K562 (cell line): ENCODE data around the gene EPHB3. TPM values are rescaled to one million over a fixed set of nuclear protein-coding genes. Genes with fewer than 3 reads are reported as not detected.

ENCODE experiments used
- polyA plus RNA-seq, 8 experiments: library from polyadenylated mRNA; depleted of rRNA in 4 of 8; stranded (reverse) in 5 of 8; unstranded in 3 of 8; fragments of >200 nt; fragmentation: Nextera tagmentation in 2 of 8; fragmentation: Illumina TruSeq in 1 of 8; extraction: Ambion mirVana in 2 of 8; extraction: Trizol in 1 of 8; gene quantifications; 2 replicates each; pipeline versions ENCODE4 v1.2.1 to v1.2.3, GENCODE V29; 2011 to 2014; ENCODE audit warnings: inconsistent platforms in 1 of 8, missing spikeins in 1 of 8
- total RNA-seq, 7 experiments: library from RNA; depleted of rRNA in 6 of 7; stranded (reverse); fragments of >200 nt in 6 of 7; fragmentation: Illumina TruSeq in 2 of 7; extraction: Trizol in 2 of 7; gene quantifications; 2 replicates each; pipeline versions ENCODE4 v1.2.1 to v1.2.3, GENCODE V29; 2011 to 2021; ENCODE audit warnings: low replicate concordance in 1 of 7

EPHB3 gene
- total and polyA plus RNA-seq, 9 of the 15 experiments (the other 6 are each of a cell fraction or from before 2014, with no cell fraction given), result not detected

Other genes starting within 250 kb of the EPHB3 start
- gene EIF4G1, start 247.2 kb upstream of the EPHB3 start, total RNA-seq (2014; rRNA removed), result 299 and 324 TPM in 2 replicates
- 117 and 129 TPM in 2 replicates for gene EIF4G1, start 247.2 kb upstream of the EPHB3 start, total RNA-seq (2014; rRNA removed; fragmentation: Illumina TruSeq; extraction: Trizol)
- gene EIF4G1, start 247.2 kb upstream of the EPHB3 start, total RNA-seq (2015; rRNA removed; fragmentation: Illumina TruSeq; extraction: Trizol), result 141 and 154 TPM in 2 replicates
- gene EIF4G1, start 247.2 kb upstream of the EPHB3 start, total RNA-seq (2021), result 493 and 505 TPM in 2 replicates
- gene EIF4G1, start 247.2 kb upstream of the EPHB3 start, polyA plus RNA-seq (2011; rRNA removed), result 155 and 197 TPM in 2 replicates
- gene EIF4G1, start 247.2 kb upstream of the EPHB3 start, polyA plus RNA-seq (2014; fragmentation: Illumina TruSeq; extraction: Trizol), result 343 and 378 TPM in 2 replicates
- 1 to 10 TPM; 4.6 to 6.5 TPM for gene EIF4G1, start 247.2 kb upstream of the EPHB3 start, polyA plus RNA-seq (2014; fragmentation: Nextera tagmentation; extraction: Ambion mirVana)
- 216 and 241 TPM in 2 replicates for gene EIF4G1, start 247.2 kb upstream of the EPHB3 start, polyA plus RNA-seq (2014; rRNA removed)
- gene FAM131A, start 224.2 kb upstream of the EPHB3 start, total RNA-seq (2014; rRNA removed), result 11.1 and 12.9 TPM in 2 replicates
- gene FAM131A, start 224.2 kb upstream of the EPHB3 start, total RNA-seq (2014; rRNA removed; fragmentation: Illumina TruSeq; extraction: Trizol), result 2.8 and 3.6 TPM in 2 replicates
- 4.3 and 5.3 TPM in 2 replicates for gene FAM131A, start 224.2 kb upstream of the EPHB3 start, total RNA-seq (2015; rRNA removed; fragmentation: Illumina TruSeq; extraction: Trizol)
- 8.9 and 9.1 TPM in 2 replicates for gene FAM131A, start 224.2 kb upstream of the EPHB3 start, total RNA-seq (2021)
- 11.0 and 11.7 TPM in 2 replicates for gene FAM131A, start 224.2 kb upstream of the EPHB3 start, polyA plus RNA-seq (2011; rRNA removed)
- 3.8 and 5.1 TPM in 2 replicates for gene FAM131A, start 224.2 kb upstream of the EPHB3 start, polyA plus RNA-seq (2014; fragmentation: Illumina TruSeq; extraction: Trizol)
- gene FAM131A, start 224.2 kb upstream of the EPHB3 start, polyA plus RNA-seq (2014; fragmentation: Nextera tagmentation; extraction: Ambion mirVana), result 1 to 10 TPM in 1 of 2 experiments, under 1 TPM in 1; 0.48 to 1.4 TPM
- gene FAM131A, start 224.2 kb upstream of the EPHB3 start, polyA plus RNA-seq (2014; rRNA removed), result 9.4 and 9.8 TPM in 2 replicates
- gene CLCN2, start 200.2 kb upstream of the EPHB3 start, total RNA-seq (2014; rRNA removed), result 8.9 and 12.9 TPM in 2 replicates
- gene CLCN2, start 200.2 kb upstream of the EPHB3 start, total RNA-seq (2014; rRNA removed; fragmentation: Illumina TruSeq; extraction: Trizol), result 4.1 and 5.2 TPM in 2 replicates
- gene CLCN2, start 200.2 kb upstream of the EPHB3 start, total RNA-seq (2015; rRNA removed; fragmentation: Illumina TruSeq; extraction: Trizol), result 6.9 TPM in 2 replicates
- gene CLCN2, start 200.2 kb upstream of the EPHB3 start, total RNA-seq (2021), result 13.5 and 14.0 TPM in 2 replicates
- 5.7 and 10.9 TPM in 2 replicates for gene CLCN2, start 200.2 kb upstream of the EPHB3 start, polyA plus RNA-seq (2011; rRNA removed)
- 9.4 and 10.2 TPM in 2 replicates for gene CLCN2, start 200.2 kb upstream of the EPHB3 start, polyA plus RNA-seq (2014; fragmentation: Illumina TruSeq; extraction: Trizol)
- under 1 TPM; 0.10 to 0.39 TPM for gene CLCN2, start 200.2 kb upstream of the EPHB3 start, polyA plus RNA-seq (2014; fragmentation: Nextera tagmentation; extraction: Ambion mirVana)
- gene CLCN2, start 200.2 kb upstream of the EPHB3 start, polyA plus RNA-seq (2014; rRNA removed), result 12.8 and 14.4 TPM in 2 replicates
- gene POLR2H, start 200.1 kb upstream of the EPHB3 start, total RNA-seq (2014; rRNA removed), result 128 and 149 TPM in 2 replicates
- gene POLR2H, start 200.1 kb upstream of the EPHB3 start, total RNA-seq (2014; rRNA removed; fragmentation: Illumina TruSeq; extraction: Trizol), result 160 and 175 TPM in 2 replicates
- gene POLR2H, start 200.1 kb upstream of the EPHB3 start, total RNA-seq (2015; rRNA removed; fragmentation: Illumina TruSeq; extraction: Trizol), result 145 and 147 TPM in 2 replicates
- 134 and 135 TPM in 2 replicates for gene POLR2H, start 200.1 kb upstream of the EPHB3 start, total RNA-seq (2021)
- 289 and 319 TPM in 2 replicates for gene POLR2H, start 200.1 kb upstream of the EPHB3 start, polyA plus RNA-seq (2011; rRNA removed)
- 220 and 222 TPM in 2 replicates for gene POLR2H, start 200.1 kb upstream of the EPHB3 start, polyA plus RNA-seq (2014; fragmentation: Illumina TruSeq; extraction: Trizol)
- gene POLR2H, start 200.1 kb upstream of the EPHB3 start, polyA plus RNA-seq (2014; fragmentation: Nextera tagmentation; extraction: Ambion mirVana), result 100 to 1,000 TPM; 502 to 512 TPM
- 245 and 256 TPM in 2 replicates for gene POLR2H, start 200.1 kb upstream of the EPHB3 start, polyA plus RNA-seq (2014; rRNA removed)
- gene THPO, start 183.6 kb upstream of the EPHB3 start, total RNA-seq (2014; rRNA removed), result 0.24 TPM in 1 of 2 replicates, not detected in the other
- gene THPO, start 183.6 kb upstream of the EPHB3 start, total RNA-seq (2014; rRNA removed; fragmentation: Illumina TruSeq; extraction: Trizol), result 0.36 TPM in 1 of 2 replicates, not detected in the other
- gene THPO, start 183.6 kb upstream of the EPHB3 start, total RNA-seq (2015; rRNA removed; fragmentation: Illumina TruSeq; extraction: Trizol), result 0.11 and 0.22 TPM in 2 replicates
- gene THPO, start 183.6 kb upstream of the EPHB3 start, total RNA-seq (2021), result 0.40 and 0.62 TPM in 2 replicates
- gene THPO, start 183.6 kb upstream of the EPHB3 start, polyA plus RNA-seq (2011; rRNA removed), result 0.18 and 0.56 TPM in 2 replicates
- gene THPO, start 183.6 kb upstream of the EPHB3 start, polyA plus RNA-seq (2014; fragmentation: Illumina TruSeq; extraction: Trizol), result 0.64 and 1.1 TPM in 2 replicates
- gene THPO, start 183.6 kb upstream of the EPHB3 start, polyA plus RNA-seq (2014; fragmentation: Nextera tagmentation; extraction: Ambion mirVana), result under 1 TPM; 0.11 to 0.28 TPM
- gene THPO, start 183.6 kb upstream of the EPHB3 start, polyA plus RNA-seq (2014; rRNA removed), result 0.34 and 0.50 TPM in 2 replicates
- 0.16 TPM in 1 of 2 replicates, not detected in the other for gene CHRD, start 181.7 kb upstream of the EPHB3 start, total RNA-seq (2014; rRNA removed)
- gene CHRD, start 181.7 kb upstream of the EPHB3 start, total RNA-seq (2014; rRNA removed; fragmentation: Illumina TruSeq; extraction: Trizol), result 0.11 TPM in 1 of 2 replicates, not detected in the other
- gene CHRD, start 181.7 kb upstream of the EPHB3 start, total RNA-seq (2015; rRNA removed; fragmentation: Illumina TruSeq; extraction: Trizol), result 0.14 and 0.19 TPM in 2 replicates
- gene CHRD, start 181.7 kb upstream of the EPHB3 start, total RNA-seq (2021), result 0.63 and 1.3 TPM in 2 replicates
- 0.55 and 1.1 TPM in 2 replicates for gene CHRD, start 181.7 kb upstream of the EPHB3 start, polyA plus RNA-seq (2011; rRNA removed)
- 0.11 and 0.15 TPM in 2 replicates for gene CHRD, start 181.7 kb upstream of the EPHB3 start, polyA plus RNA-seq (2014; fragmentation: Illumina TruSeq; extraction: Trizol)
- gene CHRD, start 181.7 kb upstream of the EPHB3 start, polyA plus RNA-seq (2014; fragmentation: Nextera tagmentation; extraction: Ambion mirVana), result not detected
- gene CHRD, start 181.7 kb upstream of the EPHB3 start, polyA plus RNA-seq (2014; rRNA removed), result 0.53 and 1.0 TPM in 2 replicates
- gene MAGEF1, start 150.3 kb downstream of the EPHB3 start, total RNA-seq (2014; rRNA removed), result 31.9 and 36.4 TPM in 2 replicates
- 19.8 and 22.1 TPM in 2 replicates for gene MAGEF1, start 150.3 kb downstream of the EPHB3 start, total RNA-seq (2014; rRNA removed; fragmentation: Illumina TruSeq; extraction: Trizol)
- gene MAGEF1, start 150.3 kb downstream of the EPHB3 start, total RNA-seq (2015; rRNA removed; fragmentation: Illumina TruSeq; extraction: Trizol), result 20.8 and 21.9 TPM in 2 replicates
- gene MAGEF1, start 150.3 kb downstream of the EPHB3 start, total RNA-seq (2021), result 24.4 and 29.0 TPM in 2 replicates
- gene MAGEF1, start 150.3 kb downstream of the EPHB3 start, polyA plus RNA-seq (2011; rRNA removed), result 13.5 and 19.5 TPM in 2 replicates
- gene MAGEF1, start 150.3 kb downstream of the EPHB3 start, polyA plus RNA-seq (2014; fragmentation: Illumina TruSeq; extraction: Trizol), result 15.8 and 23.4 TPM in 2 replicates
- gene MAGEF1, start 150.3 kb downstream of the EPHB3 start, polyA plus RNA-seq (2014; fragmentation: Nextera tagmentation; extraction: Ambion mirVana), result 1 to 10 TPM; 1.5 to 2.5 TPM
- 39.1 and 43.4 TPM in 2 replicates for gene MAGEF1, start 150.3 kb downstream of the EPHB3 start, polyA plus RNA-seq (2014; rRNA removed)